Measurements from ENCODE around the gene ADD2. TPM values are rescaled to one million over a fixed set of nuclear protein-coding genes. Genes with fewer than 3 reads are reported as not detected.
A peak's percentile ranks its signal among the peaks of the same experiment; 100 is the strongest.
"Not testable (repeated sequence)": the region's sequence is repeated elsewhere in the genome, so short reads cannot be mapped to it uniquely, and the experiment has no call there.

The ADD2 gene, protein sequence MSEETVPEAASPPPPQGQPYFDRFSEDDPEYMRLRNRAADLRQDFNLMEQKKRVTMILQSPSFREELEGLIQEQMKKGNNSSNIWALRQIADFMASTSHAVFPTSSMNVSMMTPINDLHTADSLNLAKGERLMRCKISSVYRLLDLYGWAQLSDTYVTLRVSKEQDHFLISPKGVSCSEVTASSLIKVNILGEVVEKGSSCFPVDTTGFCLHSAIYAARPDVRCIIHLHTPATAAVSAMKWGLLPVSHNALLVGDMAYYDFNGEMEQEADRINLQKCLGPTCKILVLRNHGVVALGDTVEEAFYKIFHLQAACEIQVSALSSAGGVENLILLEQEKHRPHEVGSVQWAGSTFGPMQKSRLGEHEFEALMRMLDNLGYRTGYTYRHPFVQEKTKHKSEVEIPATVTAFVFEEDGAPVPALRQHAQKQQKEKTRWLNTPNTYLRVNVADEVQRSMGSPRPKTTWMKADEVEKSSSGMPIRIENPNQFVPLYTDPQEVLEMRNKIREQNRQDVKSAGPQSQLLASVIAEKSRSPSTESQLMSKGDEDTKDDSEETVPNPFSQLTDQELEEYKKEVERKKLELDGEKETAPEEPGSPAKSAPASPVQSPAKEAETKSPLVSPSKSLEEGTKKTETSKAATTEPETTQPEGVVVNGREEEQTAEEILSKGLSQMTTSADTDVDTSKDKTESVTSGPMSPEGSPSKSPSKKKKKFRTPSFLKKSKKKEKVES
- total RNA-seq: 0.56 TPM

DNA sequence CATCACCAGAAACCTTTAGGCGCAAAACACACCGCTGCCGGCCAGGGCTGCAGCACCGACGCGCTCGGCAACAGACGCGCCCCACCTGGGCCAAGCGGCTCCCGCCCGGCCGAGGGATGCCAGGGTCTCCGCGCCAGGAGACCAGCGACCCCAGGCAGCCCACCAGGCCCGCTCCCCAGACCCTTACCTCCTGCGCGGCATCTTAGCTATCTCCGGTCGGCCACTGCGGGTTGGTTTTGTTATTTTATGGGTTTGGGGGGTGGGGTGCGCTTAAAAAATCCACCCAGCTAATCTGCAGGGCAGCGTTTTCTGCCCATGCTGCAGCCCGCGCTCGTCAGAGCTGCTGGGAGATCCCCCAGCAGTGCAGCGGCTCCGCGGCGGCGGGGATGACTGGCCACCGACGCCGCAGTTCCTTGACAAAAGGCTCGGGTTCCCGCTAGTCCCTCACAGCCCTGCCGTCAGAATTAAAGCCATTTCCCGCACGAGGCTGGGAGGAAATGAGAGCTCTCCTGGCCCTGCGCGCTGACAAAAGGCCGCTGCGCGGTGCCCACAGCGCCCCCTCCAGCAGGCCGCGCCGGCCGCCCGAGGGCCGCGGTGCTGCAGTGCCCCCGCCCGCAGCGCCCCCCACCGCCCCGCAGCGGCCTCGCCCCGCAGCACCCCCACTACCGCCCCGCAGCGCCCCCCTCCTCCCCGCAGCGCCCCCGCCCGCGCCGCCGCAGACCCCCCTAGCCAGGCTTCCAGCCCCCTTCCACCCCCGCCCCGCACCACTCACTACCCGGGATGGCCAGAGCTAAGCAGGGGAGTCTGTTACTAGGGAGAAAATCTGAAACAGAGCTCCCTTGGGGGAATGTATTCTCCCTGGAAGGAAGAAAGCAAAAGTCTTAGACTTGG, at the start of gene ADD2:
Gene ADD2 (minus strand): TSS at position 502 of the 891 bp plus-strand sequence. CDS start 61,792 bp downstream, outside the sequence.
- peak; percentile 62 for ATAC-seq

DNA sequence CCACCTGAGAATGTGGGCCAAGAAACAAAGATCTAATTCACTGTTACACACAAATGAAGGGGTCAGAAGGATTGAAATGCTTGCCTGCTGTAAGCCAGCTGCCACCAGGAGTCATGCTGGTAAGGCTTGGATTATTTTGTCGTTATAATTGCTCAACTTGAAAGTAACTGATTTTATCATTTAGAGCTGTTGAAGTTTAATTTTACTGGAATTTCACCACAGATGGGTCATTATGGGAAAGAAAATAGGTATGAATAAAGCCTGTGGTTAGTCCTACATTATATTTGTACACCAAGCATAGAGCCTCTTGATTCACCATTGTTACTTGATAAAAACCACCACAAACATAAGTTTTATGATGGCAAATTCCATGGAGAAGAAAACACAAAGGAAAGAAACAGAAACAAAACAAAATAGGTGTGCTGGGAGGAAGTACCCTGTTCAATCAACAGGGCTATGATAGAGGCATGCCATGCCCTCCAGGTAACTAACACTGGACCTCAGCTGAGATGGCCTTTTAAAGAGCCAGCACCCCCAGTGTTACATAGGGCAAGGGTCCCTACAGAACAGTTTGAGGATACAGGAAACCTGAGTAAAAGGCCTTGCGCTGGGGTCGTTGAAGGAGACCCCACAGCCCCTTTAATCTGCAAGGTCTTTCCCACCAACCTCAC, 49.4 kb upstream of the ADD2 start:
- ATAC-seq: no peak

DNA sequence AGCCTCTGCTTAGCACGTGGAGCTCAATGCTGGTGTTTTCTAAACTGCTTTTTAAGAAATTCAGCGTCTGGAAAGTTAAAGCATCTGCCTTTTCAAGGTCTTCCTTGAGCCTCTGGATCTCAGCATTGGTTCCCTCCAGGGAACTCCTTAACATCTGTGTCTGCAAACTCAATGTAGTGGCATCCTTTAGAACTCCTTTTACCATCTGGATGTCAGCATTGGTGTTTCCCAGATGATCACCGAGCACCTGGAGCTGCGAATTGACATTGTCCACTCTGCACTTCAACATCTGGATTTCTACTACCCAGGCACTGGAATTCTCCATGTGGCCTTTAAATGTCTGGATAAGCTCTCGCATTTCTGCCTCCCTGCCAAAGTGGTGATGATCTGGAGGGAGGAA, 48.7 kb upstream of the ADD2 start:
- ATAC-seq: no peak

DNA sequence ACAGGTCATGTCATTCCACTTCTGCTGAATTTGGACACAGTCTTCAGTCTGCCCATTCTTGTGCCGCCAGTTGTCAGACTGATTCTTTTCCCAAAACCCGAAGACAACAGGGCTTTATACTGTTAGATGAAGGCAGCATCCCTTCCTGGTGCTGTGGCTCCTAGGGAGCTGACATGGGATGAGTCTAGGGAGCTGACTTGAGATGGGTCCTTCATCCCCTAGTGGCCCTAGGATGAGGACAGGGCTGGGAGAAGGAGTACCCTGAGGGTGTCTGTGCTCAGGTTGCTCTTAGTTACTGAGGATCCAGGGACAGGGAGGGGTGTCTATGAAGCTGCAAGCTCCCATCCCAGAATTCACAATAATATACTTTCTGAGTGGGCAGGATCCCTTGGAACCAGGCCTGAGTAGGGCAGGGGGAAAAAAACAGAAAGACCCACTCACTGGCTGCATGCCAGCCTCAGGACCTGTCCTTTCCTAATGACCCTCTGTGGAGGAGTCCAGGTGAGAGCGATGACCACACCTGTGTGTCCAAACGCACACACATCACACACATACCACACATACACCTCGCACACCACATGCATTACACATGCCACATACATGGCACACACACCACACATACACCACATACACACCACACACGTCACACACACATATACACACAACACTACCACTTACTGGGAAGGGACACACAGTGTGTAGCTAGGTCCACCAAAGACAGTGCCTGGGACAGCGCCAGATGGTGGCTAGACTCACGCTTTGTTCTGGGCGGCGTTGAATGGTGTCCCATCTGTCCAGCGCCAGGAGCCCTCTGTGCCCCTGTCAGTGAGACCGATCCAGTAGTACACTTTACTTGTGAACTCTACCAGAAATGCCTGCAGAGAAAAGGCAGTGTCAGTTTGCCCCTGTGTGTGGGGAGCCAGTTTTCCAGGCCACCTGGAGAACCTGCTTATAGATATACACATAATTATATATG, 41.3 kb upstream of the ADD2 start:
- ATAC-seq: no peak

DNA sequence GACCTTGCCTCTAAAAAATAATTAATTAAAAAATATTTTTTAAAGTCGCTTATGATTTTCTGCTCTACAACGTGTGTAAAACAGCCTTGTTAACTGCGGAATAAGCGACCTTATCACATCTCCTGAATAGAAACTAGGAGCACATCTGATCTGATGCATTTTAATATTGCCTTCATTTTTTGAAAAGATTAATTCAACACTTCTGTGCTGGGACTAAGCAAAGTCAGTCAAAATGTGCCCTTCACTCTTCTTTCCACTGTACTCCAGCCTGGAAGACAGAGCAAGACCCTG, 39.8 kb upstream of the ADD2 start:
- no peak for ATAC-seq

DNA sequence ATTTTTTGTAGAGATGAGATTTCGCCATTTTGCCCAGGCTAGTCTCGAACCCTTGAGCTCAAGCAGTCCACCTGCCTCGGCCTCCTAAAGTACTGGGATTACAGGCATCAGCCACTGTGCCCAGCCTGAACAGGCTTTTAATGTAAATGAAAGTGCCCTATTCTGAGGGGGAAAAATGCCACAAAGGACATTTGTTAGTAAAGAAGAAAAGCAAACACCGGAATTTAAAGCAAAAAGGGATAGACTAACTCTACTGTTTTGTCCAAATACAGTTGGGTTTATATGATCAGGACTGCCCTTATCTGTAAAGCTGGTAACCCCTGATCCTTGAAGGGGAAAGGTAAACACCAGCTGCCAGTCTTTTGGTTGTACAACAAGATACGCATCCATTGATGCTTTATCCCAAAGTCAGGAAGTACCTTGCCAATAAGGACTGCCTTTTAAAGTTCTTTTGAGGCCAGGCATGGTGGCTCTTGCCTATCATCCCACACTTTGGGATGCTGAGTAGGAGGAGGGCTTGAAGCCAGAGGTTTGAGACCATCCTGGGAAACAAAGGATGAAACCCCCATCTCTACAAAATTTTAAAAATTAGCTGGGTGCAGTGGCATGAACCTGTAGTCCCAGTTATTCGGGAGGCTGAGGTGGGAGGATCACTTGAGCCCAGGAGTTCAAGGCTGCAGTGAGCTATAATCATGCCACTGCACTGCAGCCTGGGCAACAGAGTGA, 39.3 kb upstream of the ADD2 start:
- no peak for ATAC-seq

DNA sequence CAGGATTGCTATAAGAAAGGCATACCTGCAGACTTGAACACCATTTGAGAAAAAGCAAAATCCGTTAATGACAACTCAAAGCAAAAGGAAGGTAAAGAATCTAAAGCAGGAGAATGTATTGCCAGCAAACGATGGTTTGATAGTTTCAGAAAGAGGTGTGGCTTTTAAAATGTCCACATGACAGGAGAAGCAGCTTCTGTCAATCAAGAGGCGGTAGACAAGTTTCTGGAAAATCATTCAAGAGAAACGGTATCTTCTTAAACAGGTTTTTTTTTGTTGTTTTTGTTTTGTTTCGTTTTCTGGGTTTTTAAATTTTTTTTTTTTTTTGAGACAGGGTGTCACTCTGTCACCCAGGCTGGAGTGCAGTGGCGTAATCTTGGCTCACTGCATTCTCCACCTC, 38.6 kb upstream of the ADD2 start:
- ATAC-seq: no peak

DNA sequence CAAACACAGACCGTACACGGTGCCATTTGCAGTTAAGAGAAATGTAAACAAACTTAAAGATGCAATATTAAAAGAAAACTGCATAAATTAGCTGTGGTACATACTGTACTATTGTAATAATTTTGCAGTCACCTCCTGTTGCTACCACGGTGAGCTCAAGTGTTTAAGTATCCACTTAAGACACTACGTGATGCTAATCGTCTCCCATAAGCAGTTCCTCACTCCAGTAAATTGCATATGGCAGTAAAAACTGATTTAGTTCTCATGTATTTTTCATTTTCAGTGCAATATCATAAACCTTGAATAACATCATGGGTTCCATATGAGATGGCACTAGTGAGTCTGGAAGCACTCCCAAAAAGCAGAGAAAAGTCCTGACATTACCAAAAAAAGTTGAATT, 38.0 kb upstream of the ADD2 start:
- ATAC-seq: no peak

DNA sequence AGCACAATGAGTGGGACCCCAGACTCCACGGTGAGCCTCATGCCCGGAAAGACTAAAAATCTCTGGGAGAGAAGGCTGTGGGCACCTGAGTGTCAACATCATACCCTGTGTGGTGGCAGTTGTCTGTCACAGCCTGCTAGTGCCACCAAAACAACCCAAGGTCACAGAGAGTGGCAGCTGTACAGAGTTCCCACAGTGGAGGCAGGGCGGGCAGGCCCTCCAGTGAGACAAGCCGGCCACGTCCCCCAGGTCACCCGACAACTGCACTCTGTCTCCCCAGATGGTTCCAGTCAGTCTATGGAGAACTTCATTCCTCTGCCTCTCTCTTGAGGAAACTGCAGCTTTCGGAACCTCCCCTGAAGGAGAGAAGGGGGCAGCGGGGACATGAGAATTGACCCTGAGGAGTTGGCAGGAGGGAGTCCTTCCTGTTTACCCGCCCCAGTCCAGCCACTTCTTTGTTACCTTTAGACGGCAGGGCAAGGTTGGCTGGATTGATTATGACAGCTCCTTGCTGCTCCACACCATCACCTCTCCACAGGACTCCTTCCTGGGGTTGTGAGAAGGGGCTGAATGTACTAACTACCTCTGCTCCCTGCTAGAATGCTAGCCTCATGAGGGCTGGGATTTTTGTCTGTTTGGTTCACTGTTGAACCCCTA, 33.7 kb upstream of the ADD2 start:
- no peak for ATAC-seq

DNA sequence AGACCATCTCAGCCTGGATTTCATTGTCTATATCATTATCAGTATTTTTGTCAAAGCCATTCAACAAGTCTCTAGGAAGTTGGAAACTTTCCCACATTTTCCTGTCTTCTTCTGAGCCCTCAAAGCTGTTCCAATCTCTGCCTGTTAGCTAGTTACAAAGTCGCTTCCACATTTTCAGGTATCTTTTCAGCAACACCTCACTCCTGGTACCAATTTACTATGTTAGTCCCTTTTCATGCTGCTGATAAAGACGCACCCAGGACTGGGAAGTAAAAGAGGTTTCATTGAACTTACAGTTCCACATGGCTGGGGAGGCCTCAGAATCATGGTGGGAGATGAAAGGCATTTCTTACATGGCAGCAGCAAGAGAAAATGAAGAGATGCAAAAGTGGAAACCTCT, 31.7 kb upstream of the ADD2 start:
- ATAC-seq: no peak

DNA sequence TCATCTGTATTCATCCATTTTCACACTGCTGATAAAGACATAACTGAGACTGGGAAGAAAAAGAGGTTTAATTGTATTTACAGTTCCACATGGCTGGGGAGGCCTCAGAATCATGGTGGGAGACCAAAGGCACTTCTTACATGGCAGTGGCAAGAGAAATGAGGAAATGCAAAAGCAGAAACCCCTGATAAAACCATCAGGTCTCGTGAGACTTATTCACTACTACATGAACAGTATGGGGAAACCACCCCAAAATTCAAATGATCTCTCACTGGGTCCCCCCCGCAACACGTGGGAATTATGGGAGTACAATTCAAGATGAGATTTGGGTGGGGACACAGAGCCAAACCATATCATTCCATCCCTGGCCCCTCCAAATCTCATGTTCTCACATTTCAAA, 30.0 kb upstream of the ADD2 start:
- ATAC-seq: not testable (repeated sequence)

DNA sequence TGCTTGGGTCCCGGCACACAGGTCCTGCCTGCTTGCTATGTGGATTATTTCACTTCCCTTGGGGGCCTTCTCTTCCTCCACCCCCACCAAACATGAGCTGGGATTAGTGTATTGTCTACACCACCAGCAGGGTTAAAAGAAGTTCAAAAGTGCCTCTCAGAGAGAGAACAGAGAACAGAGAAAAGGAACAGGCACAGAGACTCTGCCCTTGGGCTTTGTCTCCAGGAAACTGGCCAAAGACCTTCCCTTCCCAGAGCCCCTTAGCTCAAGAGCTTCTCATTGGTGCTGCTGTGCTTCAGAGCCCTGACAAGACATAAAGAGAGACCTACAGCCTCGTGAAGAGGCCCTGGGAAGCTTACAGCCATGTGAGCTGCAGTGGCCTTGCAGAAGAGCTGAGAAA, 29.5 kb upstream of the ADD2 start:
- no peak for ATAC-seq

DNA sequence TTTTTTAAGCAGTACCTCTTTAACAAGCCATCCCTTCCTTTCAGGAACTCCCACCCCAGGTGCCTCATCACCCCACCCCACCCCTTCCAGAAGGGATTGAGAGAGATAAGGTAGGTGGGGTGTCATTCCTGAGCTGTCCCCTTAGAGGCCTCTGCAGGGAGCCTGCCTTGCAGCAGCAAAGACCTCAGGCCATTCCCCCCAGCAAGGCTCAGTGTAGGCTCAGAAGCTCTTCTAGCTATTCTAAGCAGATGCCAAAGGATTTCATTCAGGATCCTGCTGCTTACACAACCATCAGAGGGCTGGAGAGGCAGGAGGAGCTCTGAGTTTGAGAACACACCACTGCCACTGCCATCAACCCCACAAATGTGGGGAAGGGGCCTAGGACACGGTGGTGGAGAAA, 28.3 kb upstream of the ADD2 start:
- no peak for ATAC-seq

DNA sequence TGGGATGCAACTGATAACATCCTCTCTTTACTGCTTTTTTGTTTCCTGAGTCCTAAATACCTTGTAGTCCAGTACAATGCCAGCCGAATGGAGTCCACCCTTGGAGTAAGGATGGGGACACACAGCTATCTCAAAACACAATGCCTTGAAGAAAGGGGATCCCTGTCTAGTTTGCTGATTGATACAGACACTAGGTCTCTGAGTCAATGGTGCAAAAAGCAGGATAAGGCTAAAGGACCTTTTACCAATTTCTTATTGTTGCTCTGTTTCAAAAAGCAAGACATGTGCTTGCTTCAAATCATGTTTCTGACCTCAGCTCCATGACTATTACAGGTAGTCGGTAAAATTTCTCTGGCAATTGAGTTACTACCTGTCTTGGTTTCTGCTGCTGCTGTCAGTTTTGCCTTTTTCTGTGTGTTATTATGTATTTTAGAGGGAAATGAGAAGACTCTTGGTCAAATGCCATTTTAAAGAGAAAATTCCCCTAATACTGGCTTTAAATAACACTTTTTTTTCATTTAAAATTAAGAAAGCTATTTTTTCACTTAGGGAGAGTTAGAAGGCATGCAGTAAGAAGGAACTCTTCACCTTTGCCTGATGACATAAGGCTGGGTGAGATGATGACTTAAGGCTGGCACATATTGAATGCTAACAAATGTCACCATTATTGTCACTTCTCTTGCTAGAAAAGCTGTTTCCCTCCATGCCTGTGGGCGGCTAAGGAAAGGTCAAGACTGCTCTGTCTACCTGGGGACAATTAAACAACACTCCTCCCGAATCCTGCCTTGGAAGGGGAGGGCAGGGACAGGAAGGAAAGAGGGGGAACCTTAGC, 27.4 kb upstream of the ADD2 start:
- ATAC-seq: no peak

DNA sequence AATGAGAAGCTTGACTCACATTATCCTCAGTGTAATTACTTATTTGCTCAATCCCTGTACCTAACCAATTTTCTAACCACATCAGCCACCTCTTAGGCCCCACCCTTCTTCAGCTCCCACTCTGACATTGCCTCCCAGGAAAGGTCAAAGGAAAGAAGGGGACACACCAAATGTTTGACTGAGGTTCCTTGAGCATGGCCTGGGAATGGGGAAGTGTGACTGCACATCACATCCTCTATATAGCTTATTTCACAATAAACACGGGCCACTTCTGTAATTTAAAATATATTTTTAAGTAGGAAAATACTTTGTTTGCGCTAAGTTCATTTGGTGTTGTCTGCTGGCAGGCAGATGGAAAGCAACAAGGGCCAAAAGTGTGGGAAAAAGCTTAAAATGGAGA, 25.4 kb upstream of the ADD2 start:
- ATAC-seq: no peak

DNA sequence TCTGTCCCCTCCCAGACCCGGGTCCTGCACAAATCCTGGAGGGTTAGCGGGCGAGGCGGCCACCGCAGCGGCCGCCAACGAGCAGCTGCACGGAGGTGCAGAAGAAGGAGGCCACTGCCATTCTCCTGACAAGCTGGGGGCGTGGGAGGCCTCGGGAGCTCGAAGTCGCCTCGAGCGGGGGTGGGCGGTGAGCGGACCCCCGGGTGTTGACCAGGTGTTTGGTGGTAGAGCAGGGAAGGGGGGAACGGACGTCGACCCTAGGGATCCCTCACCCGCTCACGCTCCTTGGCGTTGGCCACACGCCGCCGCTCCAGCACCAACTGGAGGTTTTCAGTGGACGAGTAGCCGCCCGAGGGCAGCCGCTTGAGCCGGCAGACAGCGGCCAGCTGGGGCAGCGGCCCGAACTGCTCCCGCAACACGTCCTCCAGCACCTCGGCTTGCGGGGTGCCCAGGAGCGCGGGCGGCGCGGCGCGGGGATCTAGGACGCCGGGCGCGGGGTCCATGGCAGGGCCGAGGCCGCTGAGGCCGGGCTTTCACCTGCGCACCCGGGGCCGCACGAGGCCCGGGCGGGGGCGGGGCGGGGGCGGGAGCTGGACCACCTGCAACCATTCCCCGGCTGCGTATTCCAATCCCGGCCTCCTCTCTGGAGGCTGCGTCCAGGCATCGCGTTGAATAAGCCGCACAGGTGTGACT, 22.3 kb upstream of the ADD2 start, which contains the start of gene FIGLA:
Gene FIGLA (minus strand): TSS at position 508 of the 693 bp plus-strand sequence. CDS start 5 bp downstream, at position 503.
- no peak for ATAC-seq

DNA sequence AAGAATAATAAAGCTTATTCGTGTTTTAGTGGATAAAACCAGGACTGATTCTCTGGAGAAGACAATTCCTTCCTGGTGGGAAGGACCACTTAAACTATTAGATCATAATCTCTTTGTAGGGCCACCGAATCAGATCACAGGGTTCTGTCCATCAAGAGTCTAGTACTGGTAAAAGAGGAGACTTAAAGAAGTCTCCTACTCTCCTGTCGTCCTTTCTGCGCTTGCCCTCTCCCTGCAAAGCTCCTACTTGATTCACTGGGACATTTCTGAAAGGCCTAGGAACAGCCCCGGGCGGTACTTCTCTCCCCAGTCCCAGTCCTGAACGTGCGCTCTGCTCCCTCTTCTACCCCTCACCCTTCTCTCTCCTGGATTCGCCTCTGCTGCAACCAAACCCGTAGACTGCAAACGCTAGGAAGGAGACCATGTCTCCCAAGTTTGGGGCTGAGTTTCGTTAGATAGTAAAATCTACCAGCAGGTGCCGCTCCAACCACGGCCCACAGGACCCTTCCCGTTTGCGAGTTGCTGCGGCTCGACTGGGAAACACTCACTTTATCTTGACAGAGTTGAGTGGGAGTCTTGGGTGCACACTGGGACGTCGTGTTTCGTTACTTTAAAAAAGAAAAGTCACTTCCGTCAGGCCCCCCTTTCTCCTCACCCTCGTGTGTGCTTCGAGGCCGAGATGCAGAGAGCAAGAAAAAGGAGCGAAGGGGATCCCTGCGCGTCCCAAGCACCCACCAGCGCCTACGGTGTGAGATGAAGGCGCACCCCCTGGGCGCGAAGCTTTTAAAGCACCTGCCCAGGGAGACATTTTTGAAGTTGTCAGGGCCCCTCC, 21.5 kb upstream of the ADD2 start:
- ATAC-seq: peak; percentile 52
